Glomerular visceral epithelial cell (primary cell): ENCODE data around the gene GLRX5.

Source experiments
- DNase-seq: peaks from one replicate; pipeline ENCODE4 v3.0.0-alpha.2; 2016; ENCODE audit errors: extremely low spot score

GLRX5 gene

DNA sequence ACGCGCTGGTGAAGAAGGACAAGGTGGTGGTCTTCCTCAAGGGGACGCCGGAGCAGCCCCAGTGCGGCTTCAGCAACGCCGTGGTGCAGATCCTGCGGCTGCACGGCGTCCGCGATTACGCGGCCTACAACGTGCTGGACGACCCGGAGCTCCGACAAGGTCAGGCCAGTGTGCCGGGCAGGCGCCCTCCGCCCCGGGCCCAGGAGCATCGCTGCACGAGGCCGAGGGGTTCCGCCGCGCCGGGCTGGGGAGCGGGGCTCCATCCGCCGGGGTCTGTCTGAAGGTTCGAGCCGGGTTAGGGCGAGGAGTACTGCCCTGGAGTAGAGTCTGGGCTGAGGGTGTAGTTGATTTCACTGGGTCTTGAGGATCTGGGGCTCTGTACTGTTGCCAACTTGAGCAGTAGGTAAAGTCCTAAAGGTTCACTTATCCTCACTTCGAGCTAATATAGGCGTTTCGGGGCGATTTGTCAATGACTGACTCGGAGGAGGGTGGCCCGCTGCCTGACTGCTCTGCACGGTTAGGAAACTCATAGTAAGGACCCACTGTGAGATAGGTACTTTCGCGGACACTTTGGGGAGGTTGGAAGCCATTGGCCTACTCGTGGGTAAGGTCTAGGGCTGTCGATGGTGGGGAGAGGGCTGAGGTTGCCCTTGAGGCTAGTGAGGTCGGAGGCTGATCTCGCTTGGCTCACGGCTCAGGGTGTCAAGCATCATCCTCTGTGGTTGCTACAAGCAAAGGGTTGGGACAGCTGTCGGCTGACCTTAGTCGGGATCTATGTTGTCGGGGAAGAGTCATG, 574 bp downstream of the GLRX5 start:
- DNase-seq = peak; percentile 12

GRCh38 chr14:95536036-95536593, 1.3 kb downstream of the GLRX5 start:
- DNase-seq = peak; percentile 8

DNA sequence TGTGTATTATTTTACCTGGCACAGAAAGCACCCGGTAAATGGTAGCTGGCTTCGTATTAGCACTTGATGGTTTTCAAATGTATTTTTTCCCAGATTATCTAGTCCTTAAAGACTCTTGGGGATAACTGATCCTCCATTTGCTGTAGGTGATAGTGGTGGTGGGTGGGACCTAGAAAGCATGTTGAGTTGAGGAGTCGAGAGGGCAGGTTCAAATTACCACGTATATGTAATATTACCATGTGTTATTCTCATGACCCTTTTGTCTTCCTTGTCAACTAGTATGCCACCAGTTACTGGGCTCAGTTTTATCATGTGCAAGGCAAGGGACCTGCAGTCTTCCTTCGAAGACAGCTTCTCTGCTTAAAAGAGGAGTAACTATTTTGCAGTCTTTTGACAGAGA, 1.8 kb downstream of the GLRX5 start:
- DNase-seq = no peak

DNA sequence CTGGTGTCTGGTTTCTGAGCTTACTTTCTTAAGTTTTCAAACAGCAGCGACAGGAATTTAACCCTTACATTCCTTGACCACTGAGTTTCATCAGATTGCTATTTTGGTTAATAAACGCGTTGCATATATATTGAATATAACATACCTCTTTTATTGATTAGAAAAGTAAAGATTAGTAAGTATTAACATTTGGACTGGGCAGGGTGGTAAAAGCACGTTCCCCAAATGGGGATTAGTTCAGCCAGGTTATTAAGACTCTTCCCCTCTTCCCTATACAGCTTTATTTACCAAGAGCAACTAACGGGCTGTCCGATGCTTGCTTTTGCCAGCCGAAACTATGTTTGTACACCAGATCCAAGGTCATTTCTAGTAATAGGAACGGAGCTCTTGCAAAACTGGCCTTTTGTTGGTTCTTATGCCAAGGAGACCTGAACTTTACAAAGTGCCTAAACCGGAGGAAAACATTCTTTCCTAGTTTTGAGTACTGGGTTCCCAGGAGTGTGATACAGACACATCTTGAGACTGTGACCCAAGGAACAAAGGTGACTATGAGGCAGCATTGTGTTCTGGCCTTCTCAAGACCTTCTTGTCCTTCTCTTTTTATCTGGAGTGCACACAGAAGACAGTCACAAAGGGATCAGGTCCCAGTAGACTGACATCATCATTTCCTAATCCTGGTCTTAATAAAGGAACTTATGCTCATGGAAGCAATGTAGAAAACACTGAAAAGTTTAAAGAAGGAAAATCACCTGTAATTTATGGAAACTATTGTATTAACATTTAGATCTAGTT, 2.6 kb downstream of the GLRX5 start:
- no peak for DNase-seq

DNA sequence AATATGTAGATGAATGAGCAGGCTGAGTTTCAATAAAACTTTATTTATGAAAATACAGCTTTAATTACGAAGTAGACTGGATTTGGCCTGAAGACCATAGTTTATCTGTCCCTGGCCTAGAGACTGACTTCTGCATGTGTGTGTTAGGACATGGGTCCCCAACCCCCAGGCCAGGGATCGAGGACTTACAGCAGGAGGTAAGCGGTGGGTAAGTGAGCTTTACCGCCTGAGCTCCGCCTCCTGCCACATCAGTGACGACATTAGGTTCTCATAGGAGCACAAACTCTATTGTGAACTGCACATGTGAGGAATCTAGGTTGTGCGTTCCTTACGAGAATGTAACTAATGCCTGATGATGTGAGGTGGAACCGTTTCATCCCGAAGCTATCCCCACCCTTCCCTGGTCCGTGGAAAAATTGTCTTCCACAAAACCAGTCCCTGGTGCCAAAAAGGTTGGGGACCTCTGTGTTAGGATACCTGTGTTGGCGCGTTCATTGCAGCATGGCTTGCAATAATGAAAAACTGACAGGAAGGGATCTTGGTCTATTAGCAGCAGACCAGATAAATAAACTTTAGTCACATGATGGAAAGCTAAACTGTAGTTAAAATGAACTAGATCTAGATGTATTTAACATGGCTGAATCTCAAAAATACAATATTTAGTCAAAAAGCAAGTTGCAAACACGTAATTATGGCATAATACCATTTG, 4.1 kb downstream of the GLRX5 start:
- DNase-seq = no peak

- DNase-seq = no peak
These were observed 5.5 kb downstream of the GLRX5 start for GRCh38 chr14:95540236-95540855.

- DNase-seq = no peak
These were observed 6.5 kb downstream of the GLRX5 start for GRCh38 chr14:95541346-95541745.

DNA sequence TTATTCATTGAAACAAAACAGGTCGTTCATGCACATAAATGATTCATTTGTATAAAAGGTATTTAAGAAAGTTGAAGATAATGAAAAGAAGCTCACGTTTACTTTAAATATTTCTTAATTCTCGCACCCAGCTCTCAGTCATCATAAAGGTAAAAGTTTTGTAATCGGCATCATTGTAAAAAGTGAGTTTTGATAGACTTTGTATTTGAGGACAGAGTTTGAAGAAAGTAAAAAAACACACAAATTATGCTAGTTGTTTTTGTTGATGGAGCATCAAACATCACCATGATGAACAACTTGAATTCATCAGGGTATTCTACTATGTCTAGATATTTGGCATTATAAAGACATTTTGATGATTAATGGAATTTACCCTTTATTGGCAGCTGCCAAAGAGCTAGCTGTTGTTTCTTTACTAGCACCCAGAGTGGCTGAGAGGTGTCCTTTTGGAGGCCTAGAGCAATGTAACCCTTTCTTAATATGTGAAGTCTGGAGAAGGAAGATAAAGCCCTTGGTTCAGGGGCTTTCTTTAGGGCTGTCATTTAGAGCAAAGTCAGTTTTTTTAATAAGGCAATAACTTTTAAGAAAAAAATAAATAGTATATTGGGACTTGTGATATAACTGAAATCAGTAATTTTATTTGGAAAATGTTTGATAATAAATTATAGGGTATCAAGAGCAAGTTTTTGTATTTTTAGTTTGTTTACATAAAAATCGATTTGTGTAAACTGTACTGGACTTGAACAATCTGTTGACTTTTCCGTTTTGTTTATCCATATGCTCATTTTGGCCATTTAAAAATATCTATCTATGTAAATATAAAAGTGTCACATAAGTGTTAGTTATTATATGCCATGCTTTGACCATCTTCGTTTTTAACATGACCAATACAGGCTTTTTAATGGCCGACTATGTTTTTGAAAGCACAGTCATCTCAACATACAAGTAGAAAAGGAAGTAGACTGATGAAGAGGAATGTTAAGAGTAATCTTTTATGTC, 7.4 kb downstream of the GLRX5 start:
- DNase-seq = no peak

DNA sequence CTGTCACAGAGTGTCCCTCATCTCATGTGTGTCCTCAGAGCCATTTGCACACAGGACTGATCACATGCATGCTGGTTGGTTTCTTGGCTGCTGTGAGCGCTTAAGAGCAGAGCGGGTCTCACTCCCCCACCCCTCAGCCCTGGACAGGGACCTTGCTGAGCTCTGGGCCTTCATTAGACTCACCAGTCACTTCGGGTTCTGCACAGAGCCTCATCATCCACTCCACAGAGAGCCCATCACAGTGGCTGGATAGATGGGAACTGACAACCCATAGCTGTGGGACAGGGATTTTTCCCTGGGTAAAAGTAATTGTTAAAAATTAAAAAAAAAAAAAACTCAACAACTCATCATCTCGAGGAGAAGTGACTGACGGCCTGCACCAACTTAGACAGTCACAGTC, 8.2 kb downstream of the GLRX5 start:
- no peak for DNase-seq

GRCh38 chr14:95544588-95544987, 9.7 kb downstream of the GLRX5 start:
- DNase-seq = no peak

DNA sequence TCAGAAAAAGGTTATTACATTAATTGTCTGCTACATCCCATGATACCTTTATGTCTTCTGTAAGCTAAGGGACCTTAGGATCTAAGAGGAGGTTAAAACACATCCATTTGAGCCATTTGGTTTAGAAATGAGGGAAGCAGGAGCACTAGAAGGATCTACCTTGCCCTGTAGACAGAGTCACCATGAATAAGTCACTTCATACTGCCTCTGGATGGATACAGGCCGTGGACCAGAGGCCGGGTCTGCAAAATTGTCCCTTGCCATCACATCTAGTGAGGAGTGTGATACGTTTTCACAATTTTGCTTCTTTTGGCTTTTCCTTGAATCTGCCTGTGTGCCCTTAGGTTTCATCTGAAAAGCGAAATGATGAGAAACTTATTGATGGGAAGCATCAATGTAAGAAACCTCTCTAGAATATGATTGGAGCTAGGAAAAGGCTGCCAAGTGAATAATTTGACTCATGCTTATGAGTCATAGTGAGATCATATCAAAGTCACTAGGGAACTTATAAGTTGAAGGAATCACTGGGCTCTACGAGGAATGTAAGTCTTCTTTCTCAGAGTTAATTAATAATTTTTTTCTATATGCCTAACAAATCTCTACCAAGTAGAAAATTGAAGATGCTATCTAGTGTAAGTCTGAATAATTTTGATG, 10.8 kb downstream of the GLRX5 start:
- DNase-seq = peak; percentile 73

DNA sequence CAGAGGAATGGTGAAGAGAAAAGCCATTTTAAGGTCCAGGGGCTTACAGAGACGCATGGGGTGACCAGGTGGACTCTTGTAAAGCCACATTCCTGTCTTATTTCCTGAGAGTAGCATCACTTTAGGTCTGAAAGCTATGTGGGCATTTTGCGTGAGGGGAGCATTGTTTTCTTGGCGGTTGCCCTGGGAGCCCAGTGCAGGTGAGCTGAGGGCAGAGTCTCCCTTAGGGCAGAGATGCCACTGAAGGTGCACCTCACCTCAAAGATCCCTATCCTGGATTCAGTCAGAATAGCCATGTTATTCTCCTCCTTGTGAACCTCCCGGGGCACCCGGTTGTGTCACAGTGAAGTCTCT, 12.4 kb downstream of the GLRX5 start:
- DNase-seq = no peak

DNA sequence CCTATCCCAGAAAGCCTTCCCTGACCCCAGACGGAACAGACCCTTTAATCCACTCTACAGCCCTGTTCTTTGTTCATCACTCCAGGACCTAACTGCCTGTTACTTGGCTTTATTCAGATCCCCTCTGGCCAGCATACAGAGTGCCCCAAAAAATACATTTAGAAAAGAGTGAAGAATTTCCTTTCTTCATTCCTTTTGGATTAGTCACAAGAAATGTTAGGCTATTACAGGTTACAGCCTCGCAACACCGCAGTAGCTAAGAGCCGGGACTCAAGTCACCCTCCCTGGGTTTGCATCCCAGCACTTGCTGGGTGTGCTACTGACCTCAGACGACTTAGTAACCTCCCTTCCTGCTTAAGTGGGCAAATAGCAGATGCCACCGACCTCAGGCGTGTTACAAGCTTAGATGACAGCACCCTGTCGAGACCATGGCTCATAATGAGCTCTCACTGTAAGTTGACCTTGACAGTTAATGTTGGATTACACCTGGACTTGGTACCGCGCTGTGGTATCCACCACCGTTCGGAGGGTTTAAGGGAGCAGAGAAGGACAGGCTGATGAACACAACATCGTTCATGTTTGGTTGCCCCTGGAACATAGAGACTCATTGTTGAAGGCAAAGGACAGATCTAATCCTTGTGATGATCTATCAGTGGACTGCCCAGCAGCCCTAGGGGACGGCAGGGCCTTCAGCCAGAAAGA, 12.9 kb downstream of the GLRX5 start:
- DNase-seq = peak; percentile 82

DNA sequence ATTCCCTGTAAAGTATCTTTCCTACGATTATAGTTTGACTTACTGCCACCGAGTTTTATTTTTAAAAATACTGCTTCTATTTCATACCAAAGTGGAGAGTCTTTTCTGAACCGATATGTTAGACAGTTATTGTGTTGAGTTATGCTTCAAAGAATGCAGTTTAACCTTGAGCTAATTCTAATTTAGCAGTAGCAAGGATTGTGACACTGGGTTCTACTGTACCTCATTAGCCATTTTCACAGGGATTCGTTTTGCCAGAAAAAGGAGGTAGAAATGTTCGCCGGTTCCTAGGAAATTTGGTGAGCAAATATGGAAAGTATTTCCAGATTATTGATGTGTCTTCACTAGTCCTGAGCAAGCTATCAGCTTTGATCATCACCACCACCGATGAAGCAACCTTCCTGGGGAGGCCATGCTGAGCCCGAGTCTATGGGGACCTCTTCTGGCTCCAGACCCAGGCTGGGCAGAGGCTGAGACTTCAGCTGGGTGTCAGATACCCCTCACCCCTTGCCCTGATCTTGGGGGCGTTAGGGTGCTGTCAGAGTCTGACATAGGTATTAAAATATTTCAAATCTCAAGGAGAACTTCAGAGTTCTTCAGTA, 13.6 kb downstream of the GLRX5 start:
- no peak for DNase-seq

DNA sequence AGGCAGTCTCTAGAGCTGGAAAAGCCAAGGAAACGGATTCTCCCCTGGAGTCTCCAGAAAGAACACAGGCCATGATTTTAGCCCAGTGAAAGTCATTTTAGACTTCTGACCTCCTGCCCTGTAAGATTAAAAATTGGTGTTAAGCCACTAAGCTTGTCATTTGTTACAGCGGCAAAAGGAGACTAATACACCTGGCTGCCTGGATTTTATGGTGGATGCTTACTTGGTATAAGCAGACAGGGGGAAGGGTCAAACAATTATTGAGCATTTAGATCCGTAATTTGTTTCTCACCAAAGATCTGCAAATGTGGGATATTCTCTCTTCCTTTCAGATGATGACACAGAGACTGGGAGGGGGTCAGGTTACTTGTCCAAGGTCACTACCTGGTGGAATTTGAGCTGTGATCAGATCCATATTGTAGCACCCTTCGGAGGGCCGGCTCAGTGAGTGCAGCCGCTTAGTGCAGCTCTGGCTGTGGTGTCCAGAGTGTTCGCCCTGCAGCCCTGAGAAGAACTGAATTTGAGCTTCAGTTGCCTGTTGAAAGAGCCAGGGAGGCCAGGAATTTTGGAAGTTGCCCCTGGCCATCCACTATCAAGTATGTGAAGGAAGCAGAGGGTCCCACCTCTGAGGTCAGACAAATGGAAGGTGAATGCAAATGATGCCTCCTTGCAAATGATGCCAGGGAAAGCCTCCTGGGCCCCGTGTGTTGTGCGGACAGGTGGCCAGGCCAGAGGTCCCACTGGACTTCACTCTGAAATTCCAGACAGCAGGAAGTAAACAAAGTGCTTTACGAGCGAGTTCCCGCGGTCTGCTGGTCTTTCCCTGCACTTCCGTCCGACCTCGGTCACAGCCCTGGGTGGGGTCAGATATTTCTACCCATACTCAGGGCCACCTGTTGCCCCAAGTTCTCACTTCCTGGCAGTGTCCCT, 15.1 kb downstream of the GLRX5 start:
- DNase-seq = no peak

DNA sequence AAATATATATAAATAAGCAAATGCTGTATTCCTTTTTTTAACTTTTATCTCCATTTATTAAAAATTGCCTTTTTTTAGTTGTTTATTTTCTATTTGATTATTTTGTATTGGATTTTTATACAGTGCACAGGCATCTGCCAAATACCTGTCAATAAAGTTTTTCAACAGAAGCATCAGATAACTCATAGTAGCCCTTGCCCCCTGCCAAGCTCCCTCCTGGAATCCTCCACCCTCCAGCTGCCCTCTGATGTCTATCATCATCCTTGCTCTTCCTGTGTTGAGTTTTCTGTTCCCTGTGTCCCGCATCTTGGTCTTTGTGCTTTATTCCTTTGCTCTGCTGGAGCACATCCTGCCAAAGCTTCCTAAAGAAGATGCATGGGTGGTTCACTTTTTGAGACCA, 16.6 kb downstream of the GLRX5 start:
- no peak for DNase-seq

GRCh38 chr14:95553141-95553540, 18.3 kb downstream of the GLRX5 start:
- no peak for DNase-seq

DNA sequence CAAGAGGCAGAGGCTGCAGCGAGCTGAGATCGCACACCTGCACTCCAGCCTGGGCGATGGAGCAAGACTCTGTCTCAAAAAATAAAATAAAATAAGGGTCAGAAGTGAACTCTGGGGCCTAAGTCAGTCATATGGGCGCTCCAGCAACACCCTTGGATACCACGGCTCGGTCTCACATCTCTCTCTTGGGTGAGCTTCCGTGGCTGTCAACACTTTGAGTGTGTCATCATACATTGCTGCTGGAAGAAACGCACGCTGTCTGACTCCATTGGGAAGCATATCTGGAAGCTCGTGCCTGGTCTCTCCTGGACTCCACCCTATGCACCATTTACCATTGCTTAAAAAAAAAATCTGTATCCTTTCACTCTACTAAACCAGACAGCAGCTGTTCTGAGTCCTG, 20.2 kb downstream of the GLRX5 start:
- no peak for DNase-seq
